H1 (cell line): ENCODE results near the gene OR52N2. TPM values are rescaled to one million over a fixed set of nuclear protein-coding genes. Genes with fewer than 3 reads are reported as not detected.

ENCODE experiments used
- CTCF ChIA-PET: fragments of 300-600 bp; sonication (Branson Sonifier 250); formaldehyde crosslinking; loops from one replicate; lab custom pipeline; 2021; ENCODE audit not compliant: partially characterized antibody; lab: Charles Lee
- POLR2A ChIA-PET: fragments of 300-600 bp; sonication (Branson Sonifier 250); formaldehyde crosslinking; loops from one replicate; lab custom pipeline; 2021; ENCODE audit warnings: inconsistent platforms; ENCODE audit not compliant: partially characterized antibody; lab: Charles Lee
- DNase-seq, 2 experiments: peaks; one replicate each; pipeline versions ENCODE4 v3.0.0 to v3.0.0-alpha.2; 2010 to 2022; ENCODE audit warnings: low spot score in 2 of 2, low read depth in 1 of 2, mixed read lengths in 1 of 2
- FAIRE-seq: peaks from 2 replicates; lab custom pipeline; 2011; peaks lifted over from hg19 to GRCh38; lab: Jason Lieb, UNC
- H2AFZ ChIP-seq: 2 replicates; pipeline ENCODE4 v1.8.1; 2012; ENCODE audit warnings: low read length, inconsistent platforms
- H2AK5ac ChIP-seq: 2 replicates; pipeline ENCODE4 v1.6.1; 2013; ENCODE audit warnings: low read depth, low read length
- H2BK120ac ChIP-seq: replicated peaks from 2 replicates; pipeline ENCODE3; 2013; ENCODE audit warnings: low read depth, low read length, inconsistent platforms
- H2BK12ac ChIP-seq: 2 replicates; pipeline ENCODE4 v1.6.1; 2013; ENCODE audit warnings: low read depth, low read length
- H2BK15ac ChIP-seq: 2 replicates; pipeline ENCODE4 v1.6.1; 2013; ENCODE audit warnings: low read length
- H2BK20ac ChIP-seq: 2 replicates; pipeline ENCODE4 v1.6.1; 2013; ENCODE audit warnings: low read length
- H2BK5ac ChIP-seq: 2 replicates; pipeline ENCODE4 v1.6.1; 2013; ENCODE audit warnings: low read depth, low read length
- H3K14ac ChIP-seq: 2 replicates; pipeline ENCODE4 v1.6.1; 2013; ENCODE audit warnings: inconsistent platforms; ENCODE audit not compliant: insufficient read length
- H3K18ac ChIP-seq: 2 replicates; pipeline ENCODE4 v1.6.1; 2013; ENCODE audit warnings: low read length; ENCODE audit errors: extremely low read depth
- H3K23ac ChIP-seq: 2 replicates; pipeline ENCODE4 v1.6.1; 2013; ENCODE audit warnings: inconsistent platforms; ENCODE audit not compliant: insufficient read length
- H3K23me2 ChIP-seq: 2 replicates; pipeline ENCODE4 v1.6.1; 2013; ENCODE audit warnings: low read depth, low read length
- H3K27ac ChIP-seq: 2 replicates; pipeline ENCODE4 v1.6.1; 2011; ENCODE audit warnings: low read depth, low read length, inconsistent platforms
- H3K27me3 ChIP-seq, 4 experiments: replicated peaks in 1 of 4; 1 replicate in 1 of 4; 2 replicates in 3 of 4; pipeline versions ENCODE4 v1.6.1 to v1.8.1; 2011 to 2013; ENCODE audit warnings: low read length in 3 of 4, mild to moderate bottlenecking in 3 of 4, inconsistent platforms in 2 of 4, mixed read lengths in 2 of 4, moderate library complexity in 1 of 4; ENCODE audit not compliant: control insufficient read depth in 3 of 4, insufficient read depth in 3 of 4; ENCODE audit errors: extremely low read depth in 1 of 4
- H3K36me3 ChIP-seq, 4 experiments: 2 replicates each; pipeline versions ENCODE4 v1.6.1 to v1.8.1; 2011 to 2013; ENCODE audit warnings: mild to moderate bottlenecking in 4 of 4, low read length in 3 of 4, moderate library complexity in 2 of 4, control low read depth in 1 of 4, inconsistent platforms in 1 of 4; ENCODE audit not compliant: insufficient read depth in 4 of 4, control insufficient read depth in 2 of 4
- H3K4ac ChIP-seq: replicated peaks from 2 replicates; pipeline ENCODE3; 2013; ENCODE audit warnings: low read length, low read depth, mixed read lengths, inconsistent platforms; ENCODE audit not compliant: insufficient read length
- H3K4me1 ChIP-seq, 4 experiments: replicated peaks in 1 of 4; 1 replicate in 1 of 4; 2 replicates in 3 of 4; pipeline versions ENCODE4 v1.6.1 to v1.8.1; 2011 to 2013; ENCODE audit warnings: low read length in 3 of 4, inconsistent platforms in 2 of 4, mixed read lengths in 1 of 4; ENCODE audit not compliant: insufficient read depth in 4 of 4, control insufficient read depth in 3 of 4
- H3K4me2 ChIP-seq, 2 experiments: 2 replicates each; pipeline versions ENCODE4 v1.6.1 to v1.8.1; 2011 to 2013; ENCODE audit warnings: low read depth in 2 of 2, low read length in 2 of 2, control low read depth in 1 of 2, inconsistent platforms in 1 of 2, mild to moderate bottlenecking in 1 of 2; ENCODE audit not compliant: insufficient read depth in 1 of 2
- H3K4me3 ChIP-seq, 4 experiments: fragments of 200-600, 300-600 bp in 1 of 4; sonication (generic), shearing (Covaris generic), sonication (Bioruptor Twin) in 1 of 4; 2 replicates each; pipeline versions ENCODE4 v1.5.1 to v1.8.1; 2011 to 2016; ENCODE audit warnings: low read length in 4 of 4, low read depth in 3 of 4, control low read depth in 2 of 4, inconsistent platforms in 2 of 4, mild to moderate bottlenecking in 2 of 4, mixed read lengths in 1 of 4, moderate library complexity in 1 of 4; ENCODE audit not compliant: insufficient read depth in 2 of 4; ENCODE audit errors: extremely low read depth in 1 of 4
- H3K56ac ChIP-seq: replicated peaks from 2 replicates; pipeline ENCODE3; 2013; ENCODE audit warnings: low read depth, mild to moderate bottlenecking, mixed read lengths, low read length, inconsistent platforms; ENCODE audit not compliant: insufficient read length
- H3K79me1 ChIP-seq: 2 replicates; pipeline ENCODE4 v1.6.1; 2013; ENCODE audit warnings: low read depth, low read length, control low read depth
- H3K79me2 ChIP-seq, 2 experiments: 2 replicates each; pipeline versions ENCODE4 v1.6.1 to v1.8.1; 2012 to 2013; ENCODE audit warnings: low read length in 2 of 2, mild to moderate bottlenecking in 2 of 2, inconsistent platforms in 1 of 2; ENCODE audit not compliant: insufficient read depth in 2 of 2, control insufficient read depth in 1 of 2
- H3K9ac ChIP-seq, 4 experiments: replicated peaks in 1 of 4; 1 replicate in 1 of 4; 2 replicates in 3 of 4; pipeline versions ENCODE4 v1.6.1 to v1.8.1; 2011 to 2013; ENCODE audit warnings: low read depth in 3 of 4, low read length in 3 of 4, control low read depth in 2 of 4, mild to moderate bottlenecking in 2 of 4, moderate library complexity in 2 of 4, inconsistent platforms in 1 of 4; ENCODE audit errors: extremely low read depth in 1 of 4
- H3K9me3 ChIP-seq, 2 experiments: 2 replicates each; pipeline versions ENCODE4 v1.6.1 to v1.8.1; 2012 to 2013; ENCODE audit warnings: mild to moderate bottlenecking in 2 of 2, moderate library complexity in 2 of 2, control low read depth in 1 of 2, inconsistent platforms in 1 of 2, low read depth in 1 of 2, low read length in 1 of 2, mixed read lengths in 1 of 2; ENCODE audit not compliant: insufficient read depth in 2 of 2
- H4K20me1 ChIP-seq, 2 experiments: replicated peaks in 1 of 2; 2 replicates each; pipeline versions ENCODE3 to v1.8.1; 2011 to 2013; ENCODE audit warnings: inconsistent platforms in 2 of 2, low read length in 2 of 2, mild to moderate bottlenecking in 1 of 2; ENCODE audit not compliant: insufficient read depth in 2 of 2, control insufficient read depth in 1 of 2
- H4K5ac ChIP-seq: 2 replicates; pipeline ENCODE4 v1.6.1; 2013; ENCODE audit warnings: low read length, low read depth, mixed read lengths, inconsistent platforms; ENCODE audit not compliant: insufficient read length
- H4K8ac ChIP-seq: 2 replicates; pipeline ENCODE4 v1.8.0; 2013; ENCODE audit warnings: mild to moderate bottlenecking, moderate library complexity, low read length, inconsistent platforms; ENCODE audit not compliant: insufficient read depth; ENCODE audit errors: extremely low read depth
- H4K91ac ChIP-seq: replicated peaks from 2 replicates; pipeline ENCODE3; 2013; ENCODE audit warnings: low read length, mixed read lengths, inconsistent platforms; ENCODE audit not compliant: insufficient read length
- CHD2 ChIP-seq: IDR thresholded peaks from 2 replicates; pipeline ENCODE4 v1.6.1; 2012; ENCODE audit warnings: low read length, improper control_type of control experiment
- CTBP2 ChIP-seq: IDR thresholded peaks from 2 replicates; pipeline ENCODE4 v1.7.0; 2011; ENCODE audit warnings: borderline replicate concordance, mild to moderate bottlenecking, moderate library complexity, mixed read lengths, low read length; ENCODE audit not compliant: insufficient read depth, insufficient read length
- CTCF ChIP-seq, 3 experiments: IDR thresholded peaks; 1 replicate in 2 of 3; 2 replicates in 1 of 3; pipeline versions ENCODE4 v1.5.1 to v1.6.1; 2011; ENCODE audit warnings: low read length in 3 of 3, mild to moderate bottlenecking in 3 of 3, inconsistent platforms in 2 of 3, low read depth in 1 of 3, moderate library complexity in 1 of 3; ENCODE audit not compliant: insufficient read depth in 1 of 3; ENCODE audit errors: control extremely low read depth in 1 of 3
- KDM1A ChIP-seq: fragments of 200-600, 300-600 bp; sonication (generic); IDR thresholded peaks from 2 replicates; pipeline ENCODE4 v1.7.1; 2016; ENCODE audit warnings: mild to moderate bottlenecking, low read length, borderline replicate concordance
- MAX ChIP-seq: IDR thresholded peaks from 2 replicates; pipeline ENCODE4 v1.6.1; 2012; ENCODE audit warnings: inconsistent platforms
- SUZ12 ChIP-seq: fragments of 200-600 bp; sonication (generic); IDR thresholded peaks from 2 replicates; pipeline ENCODE4 v1.6.1; 2012; ENCODE audit warnings: mild to moderate bottlenecking, inconsistent platforms, low read length, moderate library complexity, mixed read lengths
- TEAD4 ChIP-seq: IDR thresholded peaks from 2 replicates; pipeline ENCODE4 v1.6.1; 2012; ENCODE audit warnings: low read depth, low read length, inconsistent platforms, mixed read lengths
- USF2 ChIP-seq: IDR thresholded peaks from 2 replicates; pipeline ENCODE4 v1.6.1; 2011; ENCODE audit warnings: low read length, improper control_type of control experiment
- ZNF274 ChIP-seq: IDR thresholded peaks from 2 replicates; pipeline ENCODE4 v1.7.0; 2012; ENCODE audit warnings: low read length, borderline replicate concordance; ENCODE audit errors: extremely low read depth
- WGBS, 2 experiments: shearing (Covaris generic) in 1 of 2; methylation state at CpG; one replicate each; pipeline versions ENCODE4 v1.1.6 to v1.1.7; 2013 to 2015; ENCODE audit warnings: low lambda C conversion rate in 2 of 2, mixed read lengths in 2 of 2, inconsistent platforms in 1 of 2, low coverage in 1 of 2, missing lambda C conversion rate in 1 of 2; ENCODE audit not compliant: insufficient replicate concordance in 2 of 2, insufficient coverage in 1 of 2, insufficient read length in 1 of 2; ENCODE audit errors: extremely low coverage in 1 of 2, missing lambda C conversion rate in 1 of 2; 5-methylcytosine and 5-hydroxymethylcytosine counted together
- polyA plus RNA-seq, 7 experiments: library from polyadenylated mRNA; depleted of rRNA in 3 of 7; stranded (reverse) in 5 of 7; unstranded in 2 of 7; fragments of >200 nt in 5 of 7; fragments of 200-250 nt in 2 of 7; gene quantifications; 1 replicate in 5 of 7; 2 replicates in 1 of 7; 4 replicates in 1 of 7; pipeline versions ENCODE4 v1.2.1 to v1.2.3, GENCODE V29; 2011 to 2013; ENCODE audit warnings: missing spikeins in 2 of 7, mixed read lengths in 2 of 7
- total RNA-seq: library from RNA; stranded (reverse); fragmentation: NEBNext Ultra II Directional; extraction: Animal tissue kit (Norgen Biotek cat#: 25700); gene quantifications from 2 replicates; pipeline ENCODE4 v1.2.1, GENCODE V29; 2021

OR52N2 gene
- total and polyA plus RNA-seq, 2 of the 8 experiments (the other 6 are each of a cell fraction or from before 2014, with no cell fraction given): 0.39 to 4.8 TPM

- Histone ChIP-seq H4K5ac (no peak overlapping the region), H4K91ac (no peak overlapping the region), H3K9me3 (no peaks in the 10 kb centered on the region), H3K23me2 (peaks cover 5% of the 10 kb centered on the region; the same call in 1 of the 2 replicates), H3K4me1 (peaks cover 0 to 7% (median 1%) of the 10 kb centered on the region in 4 experiments; a peak in 2 of 7 replicates), H3K4ac (no peak overlapping the region), H3K27ac (no peak overlapping the region), H2BK120ac (no peak overlapping the region), H3K4me2 (no peak overlapping the region; a peak in 1 of 4 replicates), H4K8ac (no peak overlapping the region), H3K27me3 (no peaks in the 10 kb centered on the region), H2BK12ac (no peak overlapping the region), H3K4me3 (no peak overlapping the region), H4K20me1 (no peaks in the 10 kb centered on the region), H2BK15ac (no peak overlapping the region), H3K18ac (no peak overlapping the region), H2AK5ac (no peak overlapping the region), H2AFZ (0 out of 2 replicates have a peak overlapping the region, but pooled peaks have one; percentile 5), H2BK20ac (no peak overlapping the region), H3K9ac (no peak overlapping the region), H3K23ac (no peak overlapping the region), H3K79me1 (no peaks in the 10 kb centered on the region), H3K56ac (no peak overlapping the region), H3K79me2 (no peaks in the 10 kb centered on the region), H3K36me3 (no peaks in the 10 kb centered on the region), H2BK5ac (no peak overlapping the region), H3K14ac (no peak overlapping the region)
- TF ChIP-seq CTBP2: no peak
- TF ChIP-seq CHD2: no peak
- TF ChIP-seq CTCF (IDR thresholded peaks at IDR 0.05; ENCODE audit: control extremely low read depth in 1 of 3, insufficient read depth in 1 of 3, low read depth in 1 of 3, low read length in 3 of 3): peak in 2 of 3 experiments; percentile 41 to 43; a peak in 2 of 4 replicates
- TF ChIP-seq ZNF274: no peak
- TF ChIP-seq USF2: no peak
- TF ChIP-seq SUZ12: no peak
- no peak for TF ChIP-seq KDM1A
- TF ChIP-seq MAX: 0 out of 2 replicates have a peak, but pooled peaks have one; percentile 18
- TF ChIP-seq TEAD4: no peak
- ChIA-PET CTCF (interaction anchor here (0.6 to 1.6 kb wide), 19 partner anchors 10 to 693 kb away, joined by 3 to 8 read pairs (median 3); partner anchors contain the start of gene OR52N5), POLR2A (no interaction called here)
- DNase-seq: peak in 1 of 2 experiments; percentile 56
- no peak for FAIRE-seq
- 50% methylated on average over 10 of the region's 10 CpGs; no CpG with 5 or more reads in 1 of the 2 experiments for whole genome bisulfite sequencing, 2 experiments
Observed at GRCh38 chr11:5807580-5807979, 1.1 kb upstream of the OR52N2 start.
